HG03025 (cell line): ENCODE data around the gene VDAC1.

Experiments used
- ATAC-seq: cut with Tn5 transposase; IDR thresholded peaks from one replicate; pipeline ENCODE4 v1.9.1; 2021; ENCODE audit warnings: mild to moderate bottlenecking, moderate library complexity; ENCODE audit not compliant: unreplicated experiment, low FRiP score

Gene VDAC1

GRCh38 chr5:134025786-134026185 lies 21.0 kb upstream of the VDAC1 start:
- ATAC-seq = no peak

- no peak for ATAC-seq
These were observed 20.0 kb upstream of the VDAC1 start for GRCh38 chr5:134024811-134025210.

- no peak for ATAC-seq
These were observed 17.6 kb upstream of the VDAC1 start for GRCh38 chr5:134022333-134022732.

- ATAC-seq = no peak
These were observed 15.4 kb upstream of the VDAC1 start for GRCh38 chr5:134020188-134020587.

DNA sequence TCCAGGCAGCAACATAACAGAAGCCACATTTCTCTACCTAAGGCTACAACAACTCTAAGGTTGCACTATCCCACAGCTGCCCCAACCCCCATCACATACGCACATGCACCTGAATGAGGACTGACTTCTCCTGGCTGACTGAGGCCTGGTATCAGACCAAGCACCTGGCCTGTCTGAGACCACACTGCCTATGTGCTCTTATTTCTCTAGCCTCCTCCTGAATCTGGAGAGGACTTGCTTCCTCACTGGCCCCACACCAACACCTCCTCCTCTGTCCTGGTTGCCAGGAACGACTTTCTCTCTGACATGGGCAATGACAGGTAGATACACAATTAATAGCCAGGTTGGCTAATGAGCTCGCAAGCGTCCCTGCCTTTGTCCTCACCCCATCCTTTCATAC lies 14.9 kb upstream of the VDAC1 start:
- no peak for ATAC-seq

DNA sequence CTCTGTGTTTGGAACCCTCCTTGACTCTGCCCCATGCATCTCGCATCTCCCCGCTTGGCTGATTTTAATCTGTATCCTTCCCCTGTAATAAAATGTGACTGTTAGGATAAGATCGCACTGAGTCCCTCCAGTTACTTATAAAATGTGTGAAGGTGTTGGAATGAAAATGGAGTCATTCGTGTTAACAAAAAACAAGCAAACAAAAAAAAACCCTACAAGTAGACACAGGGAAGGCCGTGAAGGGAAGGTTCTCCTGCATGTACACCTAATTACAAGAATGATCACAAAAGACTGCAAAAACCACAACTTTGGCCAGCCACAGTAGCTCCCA lies 14.2 kb upstream of the VDAC1 start:
- no peak for ATAC-seq

GRCh38 chr5:134018154-134018985 lies 13.6 kb upstream of the VDAC1 start:
- no peak for ATAC-seq

GRCh38 chr5:134008266-134008749 lies 3.5 kb upstream of the VDAC1 start:
- no peak for ATAC-seq

DNA sequence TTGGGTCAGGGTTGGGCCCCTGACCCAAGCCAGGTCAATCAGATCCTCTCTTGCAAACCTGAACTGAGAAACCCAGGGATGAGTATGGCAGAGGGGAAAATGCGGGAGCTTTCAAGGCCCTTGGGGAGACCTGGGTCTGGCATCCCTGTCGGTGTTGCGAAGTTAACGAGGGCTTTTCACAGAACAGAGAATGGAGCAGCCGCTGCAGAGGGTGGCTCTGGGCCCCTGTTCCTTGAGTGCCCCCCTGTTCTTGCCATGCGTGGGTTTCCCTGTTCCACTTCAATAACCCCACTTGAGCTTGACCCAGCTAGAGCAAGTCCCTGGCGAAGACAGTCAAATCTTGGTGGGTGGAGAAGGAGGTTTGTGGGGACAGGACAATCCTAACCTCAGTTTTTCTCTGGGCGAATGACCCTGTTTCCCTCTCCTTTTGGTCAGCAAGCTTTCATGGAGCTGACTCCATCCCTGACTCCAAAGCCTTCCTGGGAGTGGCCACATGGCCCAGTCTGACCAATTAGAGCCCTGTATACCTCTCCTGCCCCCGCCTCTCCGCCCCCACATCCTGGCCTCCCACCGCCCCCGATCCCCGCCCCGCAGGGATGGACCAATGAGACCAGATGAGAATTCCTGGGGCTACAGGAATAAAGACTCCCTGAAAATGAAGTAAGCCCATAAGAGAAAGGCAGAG lies 2.9 kb upstream of the VDAC1 start:
- ATAC-seq = no peak

- ATAC-seq = no peak
These were observed 1.3 kb upstream of the VDAC1 start for GRCh38 chr5:134006115-134006514.

- ATAC-seq = no peak
These were observed 764 bp upstream of the VDAC1 start for GRCh38 chr5:134005417-134006061.

- peak; percentile 30 for ATAC-seq
These were observed 754 bp downstream of the VDAC1 start for GRCh38 chr5:134003817-134004625.

- no peak for ATAC-seq
These were observed 1.5 kb downstream of the VDAC1 start for GRCh38 chr5:134003064-134003816.

DNA sequence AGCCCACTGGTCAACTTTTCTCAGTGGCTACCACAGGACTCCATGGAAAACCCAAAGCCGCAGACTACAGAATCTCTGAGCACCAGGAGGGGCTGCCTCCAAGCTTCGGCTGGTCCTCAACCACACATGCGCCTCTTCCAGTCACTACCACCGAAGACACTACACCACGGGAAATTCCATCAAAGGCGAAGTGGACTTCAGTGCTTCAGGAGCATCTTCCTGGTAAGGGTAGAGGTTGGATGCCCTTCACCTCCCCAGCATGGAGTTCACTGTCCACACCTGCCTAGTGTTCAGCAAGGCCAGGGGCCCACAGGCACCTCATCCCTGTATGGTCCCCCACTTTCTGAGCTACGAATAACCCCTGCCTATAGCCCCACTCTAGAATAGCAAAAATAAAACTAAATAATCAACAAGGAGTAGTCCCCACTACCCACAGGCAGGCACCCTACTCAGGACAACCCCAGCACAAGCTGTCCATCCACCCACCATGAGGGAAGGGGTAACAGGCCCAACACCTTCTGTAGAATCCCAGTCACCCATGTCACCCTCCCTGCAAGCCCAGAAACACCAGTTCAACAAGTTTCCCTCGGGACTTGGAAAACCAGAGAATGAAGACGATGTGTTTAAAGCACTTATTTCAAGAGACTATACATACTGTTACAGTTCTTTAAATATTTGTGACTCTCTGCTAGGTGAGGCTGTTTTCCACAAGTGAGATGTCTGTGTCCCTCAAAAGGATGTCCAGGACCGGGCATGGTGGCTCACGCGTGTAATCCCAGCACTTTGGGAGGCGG lies 2.6 kb downstream of the VDAC1 start:
- no peak for ATAC-seq

DNA sequence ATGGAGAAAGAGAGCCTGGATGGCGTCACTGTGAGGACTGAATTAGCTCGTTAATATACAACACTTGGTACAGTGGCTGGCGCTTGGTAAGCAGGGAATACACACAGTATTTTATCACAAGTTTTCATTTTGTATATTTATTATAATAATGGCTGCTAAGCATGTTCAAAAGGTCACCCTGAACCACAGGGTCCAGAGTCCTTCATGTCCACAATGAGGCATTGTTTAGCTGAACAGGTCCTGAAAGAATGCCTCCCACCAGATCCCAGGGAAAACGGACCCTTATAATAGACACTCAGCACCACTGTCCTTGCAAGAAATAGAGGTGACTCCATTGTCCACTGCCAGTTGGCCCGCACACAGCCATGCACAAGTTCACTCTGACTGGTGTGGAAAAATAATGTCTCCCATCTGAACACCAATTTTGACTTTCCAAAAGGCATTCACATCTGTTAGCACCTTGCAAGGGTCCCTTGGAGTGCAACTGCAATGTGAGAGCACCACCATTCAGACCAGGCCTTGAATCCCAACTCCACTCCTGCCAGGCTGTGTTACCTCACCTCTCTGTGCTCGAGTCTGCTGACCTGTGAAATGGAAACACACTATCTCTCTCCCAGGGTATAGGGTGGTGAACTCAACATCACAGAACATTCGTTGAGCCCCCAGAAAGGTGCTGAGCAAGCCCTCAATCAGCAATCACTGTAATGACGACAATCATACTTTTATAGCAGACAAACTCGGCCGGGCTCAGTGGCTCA lies 3.9 kb downstream of the VDAC1 start:
- ATAC-seq = no peak

DNA sequence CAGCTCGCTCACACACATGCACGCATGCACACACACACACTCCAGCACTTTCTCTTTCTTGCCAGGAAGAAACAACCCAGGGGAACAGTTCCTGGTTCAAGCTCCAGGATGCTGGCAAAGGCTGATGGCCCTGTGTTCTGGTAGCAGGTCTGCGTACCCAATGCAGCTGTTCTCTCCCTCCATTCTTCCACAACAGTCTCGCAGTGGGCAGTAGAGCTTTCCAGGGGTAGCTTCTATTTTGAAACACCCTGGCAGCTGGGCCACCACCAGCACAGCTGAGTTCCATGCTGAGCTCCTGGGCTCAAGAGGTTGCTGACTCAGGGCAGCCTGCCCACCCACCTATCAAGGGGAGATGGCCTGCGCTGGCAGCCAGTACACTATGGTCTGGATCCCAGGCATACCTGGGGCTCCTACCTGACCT lies 4.7 kb downstream of the VDAC1 start:
- no peak for ATAC-seq

GRCh38 chr5:133998807-133999206 lies 6.0 kb downstream of the VDAC1 start:
- ATAC-seq = no peak

DNA sequence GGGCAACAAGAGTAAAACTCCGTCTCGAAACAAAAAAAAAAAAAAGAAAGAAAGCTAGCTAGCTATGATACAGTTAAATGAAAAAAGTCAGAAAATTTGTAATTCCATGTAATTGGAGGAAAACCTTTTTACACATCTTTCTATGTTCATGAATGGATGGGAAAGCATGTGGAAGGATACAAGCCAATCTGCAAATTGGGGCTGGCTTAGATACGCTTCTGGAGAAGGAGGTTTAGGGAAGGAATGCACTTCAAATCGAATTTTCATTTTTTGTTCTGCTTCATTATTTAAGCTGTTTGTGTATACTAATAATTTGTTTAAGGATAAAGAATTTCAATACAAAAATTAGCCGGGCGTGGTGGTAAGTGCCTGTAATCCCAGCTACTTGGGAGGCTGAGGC lies 6.7 kb downstream of the VDAC1 start:
- ATAC-seq = no peak
